Measurements from ENCODE around the gene CDPF1. TPM values are rescaled to one million over a fixed set of nuclear protein-coding genes. Genes with fewer than 3 reads are reported as not detected.

Gene CDPF1
- total and polyA plus RNA-seq, 2 of the 13 experiments (the other 11 are each of a cell fraction or from before 2014, with no cell fraction given): 5.2 to 8.1 TPM

GRCh38 chr22:46292173-46292572 lies 42.1 kb upstream of the CDPF1 start:
- in situ Hi-C loops (cut with HindIII; ENCODE audit: extremely low pct_ligation_motif_present, low pct_unique_long_range_greater_than_20kb): no loop called here
- Histone ChIP-seq H2AFZ (ENCODE audit: low read length) (no peak overlapping the region), H4K20me1 (ENCODE audit: insufficient read depth, low read length) (no peaks in the 10 kb centered on the region), H3K27ac (ENCODE audit: extremely low read length, insufficient read depth, low read length) (no peak overlapping the region), H3K9me3 (ENCODE audit: low read length) (no peaks in the 10 kb centered on the region), H3K4me2 (ENCODE audit: low read depth, low read length) (no peak overlapping the region), H3K4me1 (ENCODE audit: insufficient read depth, low read length) (peaks cover 11% of the 10 kb centered on the region), H3K9ac (ENCODE audit: insufficient read depth, low read depth, low read length) (no peak overlapping the region), H3K4me3 (replicated peaks in 1 of 3; ENCODE audit: insufficient read depth in 1 of 3, low read depth in 2 of 3, low read length in 3 of 3) (no peak overlapping the region), H3K79me2 (ENCODE audit: insufficient read depth, low read length) (no peaks in the 10 kb centered on the region), H3K36me3 (replicated peaks in 1 of 2; ENCODE audit: control insufficient read depth in 1 of 2, insufficient read depth in 2 of 2, low read length in 2 of 2) (peaks cover 26 to 52% of the 10 kb centered on the region in 2 experiments), H3K27me3 (ENCODE audit: control insufficient read depth in 1 of 2, insufficient read depth in 2 of 2, low read length in 2 of 2) (no peaks in the 10 kb centered on the region; a peak in 1 of 5 replicates)
- TF ChIP-seq SNRNP70 (IDR thresholded peaks at IDR 0.05; ENCODE audit: low read depth, low read length) (no peak), PCBP2 (optimal IDR thresholded peaks at IDR 0.05; ENCODE audit: low read depth, low read length, poor library complexity, severe bottlenecking) (no peak), ZNF264 (CRISPR knock-in tag; IDR thresholded peaks at IDR 0.05) (peak; percentile 98), ZBTB42 (CRISPR knock-in tag; IDR thresholded peaks at IDR 0.05) (no peak), CREBL2 (CRISPR knock-in tag; IDR thresholded peaks at IDR 0.05; ENCODE audit: borderline replicate concordance) (no peak)
- POLR2A ChIA-PET: no interaction called here
- BruUV-seq (replicated peaks): no TSS peak
- CTCF ChIA-PET (ENCODE audit: low intra/inter-chr PET ratio, low total read pairs): no interaction called here
- intact Hi-C loops (cut with micrococcal nuclease; ENCODE audit: unreplicated experiment): no loop called here
- DNase-seq (ENCODE audit: low spot score) (no peak), FAIRE-seq (no peak), ATAC-seq (no peak)
- 99% methylated on average over 3 of the region's 3 CpGs for WGBS (ENCODE audit: low lambda C conversion rate)

- intact Hi-C loops (cut with micrococcal nuclease; ENCODE audit: unreplicated experiment): no loop called here
- FAIRE-seq (no peak), DNase-seq (ENCODE audit: low spot score) (no peak), ATAC-seq (no peak)
- in situ Hi-C loops (cut with HindIII; ENCODE audit: extremely low pct_ligation_motif_present, low pct_unique_long_range_greater_than_20kb): no loop called here
- H4K20me1 ChIP-seq (ENCODE audit: insufficient read depth, low read length): no peaks in the 10 kb centered on the region
- H3K36me3 ChIP-seq (replicated peaks in 1 of 2; ENCODE audit: control insufficient read depth in 1 of 2, insufficient read depth in 2 of 2, low read length in 2 of 2): peaks cover 33 to 62% of the 10 kb centered on the region in 2 experiments
- H3K79me2 ChIP-seq (ENCODE audit: insufficient read depth, low read length): no peaks in the 10 kb centered on the region
- no peaks in the 10 kb centered on the region; a peak in 1 of 5 replicates for H3K27me3 ChIP-seq (ENCODE audit: control insufficient read depth in 1 of 2, insufficient read depth in 2 of 2, low read length in 2 of 2)
- TF ChIP-seq RBFOX2 (IDR thresholded peaks at IDR 0.05; ENCODE audit: low read depth, low read length): peak; percentile 46; the same call in 1 of the 2 replicates
- TF ChIP-seq ZNF749 (CRISPR knock-in tag; IDR thresholded peaks at IDR 0.05; ENCODE audit: borderline replicate concordance): no peak
- TF ChIP-seq AGO2 (optimal IDR thresholded peaks at IDR 0.05; ENCODE audit: low read depth, low read length): peak; percentile 78
- no peak for TF ChIP-seq TARDBP (CRISPR knock-in tag; IDR thresholded peaks at IDR 0.05)
- H3K9me3 ChIP-seq (ENCODE audit: low read length): no peaks in the 10 kb centered on the region
- BruUV-seq (replicated peaks): no TSS peak
- H2AFZ ChIP-seq (ENCODE audit: low read length): no peak overlapping the region
- WGBS (ENCODE audit: low lambda C conversion rate): over 99% methylated on average over 20 of the region's 23 CpGs
- ChIA-PET CTCF (ENCODE audit: low intra/inter-chr PET ratio, low total read pairs) (no interaction called here), POLR2A (interaction anchor here (1.9 to 2.7 kb wide), 2 partner anchors 13 to 23 kb away, joined by 8 to 9 read pairs; partner anchors contain the start of gene TTC38)
- peaks cover 10% of the 10 kb centered on the region for H3K4me1 ChIP-seq (ENCODE audit: insufficient read depth, low read length)
- H3K27ac ChIP-seq (ENCODE audit: extremely low read length, insufficient read depth, low read length): no peak overlapping the region
- H3K4me3 ChIP-seq (replicated peaks in 1 of 3; ENCODE audit: insufficient read depth in 1 of 3, low read depth in 2 of 3, low read length in 3 of 3): no peak overlapping the region
- no peak overlapping the region for H3K4me2 ChIP-seq (ENCODE audit: low read depth, low read length)
- H3K9ac ChIP-seq (ENCODE audit: insufficient read depth, low read depth, low read length): no peak overlapping the region
Observed at GRCh38 chr22:46290843-46291785, 41.0 kb upstream of the CDPF1 start.

Measured in HepG2 (cell line).